ENCODE data around the gene PPBP.
"Not testable (repeated sequence)": the region's sequence is repeated elsewhere in the genome, so short reads cannot be mapped to it uniquely, and the experiment has no call there.

The PPBP gene

DNA sequence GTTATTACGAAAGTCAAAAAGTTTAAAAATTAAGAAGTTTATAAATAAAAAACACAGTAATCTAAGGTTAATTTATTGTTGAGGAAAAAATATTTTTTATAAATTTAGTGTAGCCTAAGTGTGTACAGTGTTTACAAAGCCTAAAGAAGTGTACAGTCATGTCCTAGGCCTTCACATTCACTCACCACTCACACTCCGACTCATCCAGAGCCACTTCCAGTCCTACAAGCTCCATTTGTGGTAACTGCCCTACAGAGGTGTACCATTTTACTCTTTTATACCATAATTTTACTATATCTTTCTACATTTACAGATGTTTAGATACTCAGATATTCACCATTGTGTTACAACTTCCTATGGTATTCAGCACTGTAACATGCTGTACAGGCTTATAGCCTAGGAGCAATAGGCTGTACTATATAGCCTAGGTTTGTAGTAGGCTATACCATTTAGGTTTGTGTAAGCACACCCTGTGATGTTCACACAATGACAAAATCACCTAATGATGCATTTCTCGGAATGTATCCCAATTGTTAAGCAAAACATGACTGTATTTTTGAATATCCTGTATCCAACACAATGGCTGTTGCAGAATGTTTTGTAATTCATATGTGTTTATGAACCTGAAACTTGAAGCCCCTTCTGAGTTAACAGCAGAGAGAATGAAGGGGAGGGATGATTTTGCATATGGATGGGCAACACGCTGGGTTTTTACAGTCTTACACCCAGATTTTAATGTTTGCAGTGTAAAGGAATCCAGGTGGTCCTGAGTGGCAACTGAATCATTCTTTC is 3.1 kb downstream of the PPBP start:
- TF ChIP-seq, protein P1, sequence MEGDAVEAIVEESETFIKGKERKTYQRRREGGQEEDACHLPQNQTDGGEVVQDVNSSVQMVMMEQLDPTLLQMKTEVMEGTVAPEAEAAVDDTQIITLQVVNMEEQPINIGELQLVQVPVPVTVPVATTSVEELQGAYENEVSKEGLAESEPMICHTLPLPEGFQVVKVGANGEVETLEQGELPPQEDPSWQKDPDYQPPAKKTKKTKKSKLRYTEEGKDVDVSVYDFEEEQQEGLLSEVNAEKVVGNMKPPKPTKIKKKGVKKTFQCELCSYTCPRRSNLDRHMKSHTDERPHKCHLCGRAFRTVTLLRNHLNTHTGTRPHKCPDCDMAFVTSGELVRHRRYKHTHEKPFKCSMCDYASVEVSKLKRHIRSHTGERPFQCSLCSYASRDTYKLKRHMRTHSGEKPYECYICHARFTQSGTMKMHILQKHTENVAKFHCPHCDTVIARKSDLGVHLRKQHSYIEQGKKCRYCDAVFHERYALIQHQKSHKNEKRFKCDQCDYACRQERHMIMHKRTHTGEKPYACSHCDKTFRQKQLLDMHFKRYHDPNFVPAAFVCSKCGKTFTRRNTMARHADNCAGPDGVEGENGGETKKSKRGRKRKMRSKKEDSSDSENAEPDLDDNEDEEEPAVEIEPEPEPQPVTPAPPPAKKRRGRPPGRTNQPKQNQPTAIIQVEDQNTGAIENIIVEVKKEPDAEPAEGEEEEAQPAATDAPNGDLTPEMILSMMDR (IDR thresholded peaks at IDR 0.05; ENCODE audit: low read depth, low read length): no peak
- no peak overlapping the region for H3K4me3 ChIP-seq (ENCODE audit: low read depth, low read length)

DNA sequence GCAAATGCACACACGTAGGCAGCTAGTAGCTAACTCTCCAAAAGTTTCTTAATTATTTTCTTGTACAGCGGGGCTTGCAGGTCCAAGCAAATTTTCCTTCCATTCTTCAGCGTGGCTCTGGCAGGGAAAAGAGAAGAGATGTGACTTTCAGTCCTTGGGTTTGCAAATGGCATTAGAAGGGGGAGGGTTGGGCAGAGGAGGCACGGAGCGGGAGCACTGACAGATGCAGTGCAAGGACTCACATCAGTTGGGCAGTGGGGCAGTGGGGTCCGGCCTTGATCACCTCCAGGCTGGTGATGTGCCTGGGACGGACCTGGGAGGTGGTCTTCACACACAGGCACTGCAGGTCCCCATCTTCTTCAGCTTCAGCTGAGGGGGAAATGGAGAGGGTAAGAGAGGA is 6.8 kb downstream of the PPBP start:
- H3K4me3 ChIP-seq (ENCODE audit: low read depth, low read length): not testable (repeated sequence)

DNA sequence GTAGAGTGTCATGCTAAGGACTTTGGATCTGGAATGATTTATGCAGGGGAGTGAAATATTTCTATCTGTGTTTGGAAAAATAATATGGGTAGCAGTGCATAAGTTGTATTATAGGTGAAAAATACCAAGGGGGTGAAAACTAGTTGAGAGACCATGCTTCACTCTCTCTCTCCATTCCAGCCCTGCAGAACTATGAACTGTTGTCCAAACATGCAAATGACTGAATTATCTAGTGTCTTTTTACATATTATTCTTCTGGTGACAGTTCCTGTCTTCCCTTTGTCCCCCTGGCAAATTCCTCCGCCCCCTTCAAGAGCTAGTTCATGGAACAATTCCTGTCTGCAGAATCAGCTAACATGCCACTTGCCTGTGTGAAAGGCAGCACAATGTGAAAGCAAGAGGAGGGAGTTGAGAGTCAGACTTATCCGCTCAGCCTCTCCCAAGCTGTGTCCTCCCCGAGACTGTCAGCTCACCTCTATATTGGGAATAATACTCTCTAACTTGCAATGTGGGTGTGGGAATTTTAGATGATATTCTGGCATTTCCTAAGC is 8.5 kb downstream of the PPBP start:
- TF ChIP-seq, protein P1 (IDR thresholded peaks at IDR 0.05; ENCODE audit: low read depth, low read length): no peak
- H3K4me3 ChIP-seq (ENCODE audit: low read depth, low read length): no peak overlapping the region

DNA sequence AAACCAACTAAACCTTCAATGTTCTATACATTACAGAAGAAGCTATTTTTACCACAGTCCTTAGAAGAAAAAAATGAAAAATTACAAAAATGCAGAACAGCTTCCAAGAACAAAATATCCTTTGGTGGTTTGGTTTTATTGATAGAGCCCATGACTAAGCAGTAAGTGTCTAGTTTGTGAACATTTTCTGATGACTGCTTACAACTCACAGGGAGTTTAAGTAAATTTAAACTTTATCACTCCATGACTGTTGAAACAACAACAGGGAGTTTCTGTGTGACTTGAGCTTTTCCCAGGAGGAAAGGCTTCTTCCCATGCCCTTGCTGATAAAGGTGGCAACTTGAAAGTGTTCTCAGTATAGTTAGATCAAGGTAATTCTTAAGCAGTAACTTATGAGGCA is 9.1 kb downstream of the PPBP start:
- H3K4me3 ChIP-seq (ENCODE audit: low read depth, low read length): no peak overlapping the region
- TF ChIP-seq, protein P1 (IDR thresholded peaks at IDR 0.05; ENCODE audit: low read depth, low read length): no peak

DNA sequence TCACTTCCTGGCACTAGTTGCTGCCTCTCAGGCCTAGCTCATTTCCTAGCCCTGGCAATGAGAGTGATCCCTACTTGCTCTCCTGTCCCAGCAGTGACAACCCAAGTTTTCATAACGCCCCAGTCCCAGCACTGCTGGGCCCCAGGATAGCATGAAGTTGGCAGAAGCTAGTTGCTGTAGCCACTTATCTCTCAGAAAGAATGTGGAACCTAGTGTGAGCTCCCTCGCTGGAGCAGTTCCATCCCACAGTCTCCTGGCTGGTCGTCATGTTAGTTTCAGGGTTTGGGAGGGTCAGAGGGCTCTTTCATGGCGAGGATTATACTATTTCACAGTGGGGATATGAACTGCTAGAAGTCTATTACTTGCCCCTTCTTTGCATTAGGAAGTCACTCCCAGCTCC is 11.3 kb downstream of the PPBP start:
- TF ChIP-seq, protein P1 (IDR thresholded peaks at IDR 0.05; ENCODE audit: low read depth, low read length): no peak
- no peak overlapping the region for H3K4me3 ChIP-seq (ENCODE audit: low read depth, low read length)

DNA sequence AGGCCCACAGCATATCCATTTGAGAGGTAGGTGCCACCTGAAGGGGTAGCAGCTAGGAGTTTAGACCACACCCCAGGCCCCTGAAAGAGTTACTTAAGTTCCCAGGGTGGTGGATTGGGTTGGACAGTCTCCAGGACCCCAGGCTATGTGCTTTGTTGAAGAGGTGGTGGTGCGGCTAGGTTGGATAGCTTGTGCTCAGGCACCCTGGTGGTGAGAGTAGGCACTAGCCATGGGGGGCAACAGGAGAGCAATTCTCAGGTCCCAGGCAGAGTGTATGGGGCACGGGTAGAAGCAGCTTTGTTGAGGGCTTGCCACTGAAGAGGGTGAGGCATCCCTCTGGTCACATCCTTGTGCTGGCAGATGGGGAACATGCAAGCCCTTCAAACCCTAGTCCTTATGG is 11.8 kb downstream of the PPBP start:
- TF ChIP-seq, protein P1 (IDR thresholded peaks at IDR 0.05; ENCODE audit: low read depth, low read length): no peak
- no peak overlapping the region for H3K4me3 ChIP-seq (ENCODE audit: low read depth, low read length)

DNA sequence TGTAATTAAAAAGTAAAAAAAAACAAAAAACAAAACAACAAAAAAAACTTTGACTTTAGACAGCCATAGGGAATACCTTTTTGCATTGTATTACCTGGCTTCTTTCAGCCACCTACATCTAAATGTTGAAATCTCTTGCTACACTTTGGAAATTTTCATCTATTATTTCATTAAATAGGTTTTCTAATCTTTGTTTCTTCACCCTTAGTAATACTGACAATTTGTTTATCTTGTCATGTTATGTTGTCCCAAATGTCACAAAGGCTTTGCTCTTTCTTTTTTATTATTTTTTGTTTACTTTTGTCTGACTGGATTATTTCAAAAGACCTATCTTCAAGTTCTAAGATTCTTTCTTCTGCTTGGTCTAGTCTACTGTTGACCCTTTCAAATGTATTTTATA is 13.6 kb downstream of the PPBP start:
- H3K4me3 ChIP-seq (ENCODE audit: low read depth, low read length): no peak overlapping the region
- TF ChIP-seq, protein P1 (IDR thresholded peaks at IDR 0.05; ENCODE audit: low read depth, low read length): no peak

All from WI38 (cell line).